ENCODE measurements around the gene FAM25G. TPM values are rescaled to one million over a fixed set of nuclear protein-coding genes. Genes with fewer than 3 reads are reported as not detected.

The FAM25G gene
- polyA plus RNA-seq, 3 donors: not detected

DNA sequence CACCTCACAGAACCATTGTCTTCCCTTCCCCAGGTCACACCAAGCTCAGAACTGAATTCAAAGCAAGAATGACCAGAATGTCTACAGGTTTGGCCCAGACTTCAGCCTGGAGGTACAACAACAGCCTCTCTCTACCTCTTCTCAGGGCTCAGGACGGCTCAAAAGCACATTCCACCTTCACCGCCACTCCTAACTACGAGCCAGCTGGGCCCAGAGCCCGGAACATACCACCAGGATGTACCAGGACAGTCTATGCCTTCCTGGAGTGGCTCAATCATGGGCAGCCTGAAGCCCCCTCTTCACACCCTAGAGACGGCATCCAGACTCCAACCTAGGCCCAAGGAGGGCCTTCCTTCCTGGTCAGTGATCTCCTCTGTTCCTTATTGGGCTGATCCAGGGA lies 49.1 kb downstream of the FAM25G start:
- Mint-ChIP-seq H3K27me3 (ENCODE audit: low read depth in 3 of 3) (peaks cover 0 to 7% (median 3%) of the 10 kb centered on the region in 3 donors), H3K4me1 (no peaks in the 10 kb centered on the region), H3K36me3 (no peaks in the 10 kb centered on the region), H3K4me3 (no peak overlapping the region), H3K9me3 (peaks cover 4 to 21% (median 14%) of the 10 kb centered on the region in 7 donors), H3K27ac (no peak overlapping the region)
- no peak overlapping the region for H3K4me2 ChIP-seq (replicated peaks; ENCODE audit: extremely low read depth, low read length, poor library complexity, severe bottlenecking)
- TF ChIP-seq, protein P1, sequence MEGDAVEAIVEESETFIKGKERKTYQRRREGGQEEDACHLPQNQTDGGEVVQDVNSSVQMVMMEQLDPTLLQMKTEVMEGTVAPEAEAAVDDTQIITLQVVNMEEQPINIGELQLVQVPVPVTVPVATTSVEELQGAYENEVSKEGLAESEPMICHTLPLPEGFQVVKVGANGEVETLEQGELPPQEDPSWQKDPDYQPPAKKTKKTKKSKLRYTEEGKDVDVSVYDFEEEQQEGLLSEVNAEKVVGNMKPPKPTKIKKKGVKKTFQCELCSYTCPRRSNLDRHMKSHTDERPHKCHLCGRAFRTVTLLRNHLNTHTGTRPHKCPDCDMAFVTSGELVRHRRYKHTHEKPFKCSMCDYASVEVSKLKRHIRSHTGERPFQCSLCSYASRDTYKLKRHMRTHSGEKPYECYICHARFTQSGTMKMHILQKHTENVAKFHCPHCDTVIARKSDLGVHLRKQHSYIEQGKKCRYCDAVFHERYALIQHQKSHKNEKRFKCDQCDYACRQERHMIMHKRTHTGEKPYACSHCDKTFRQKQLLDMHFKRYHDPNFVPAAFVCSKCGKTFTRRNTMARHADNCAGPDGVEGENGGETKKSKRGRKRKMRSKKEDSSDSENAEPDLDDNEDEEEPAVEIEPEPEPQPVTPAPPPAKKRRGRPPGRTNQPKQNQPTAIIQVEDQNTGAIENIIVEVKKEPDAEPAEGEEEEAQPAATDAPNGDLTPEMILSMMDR (IDR thresholded peaks at IDR 0.05): no peak
- DNase-seq: no peak
- intact Hi-C loops (cut with micrococcal nuclease): no loop called here
- no peaks in the 10 kb centered on the region for H3K79me2 ChIP-seq (ENCODE audit: insufficient read depth, low read length)
- H3K27ac ChIP-seq (ENCODE audit: low read depth in 1 of 2, low read length in 2 of 2): no peak overlapping the region
- no peaks in the 10 kb centered on the region for H4K20me1 ChIP-seq (ENCODE audit: insufficient read depth, low read length)
- H3K9me3 ChIP-seq (replicated peaks in 1 of 2; ENCODE audit: control insufficient read depth in 1 of 2, insufficient read depth in 1 of 2, low read length in 2 of 2): peaks cover 12 to 20% of the 10 kb centered on the region in 2 donors
- no peak overlapping the region for H3K4me3 ChIP-seq (replicated peaks in 1 of 3; ENCODE audit: low read depth in 2 of 3, low read length in 3 of 3)
- no peak overlapping the region for H3K9ac ChIP-seq (ENCODE audit: insufficient read depth, low read length, poor library complexity, severe bottlenecking)
- H3K27me3 ChIP-seq (ENCODE audit: control insufficient read depth in 2 of 2, insufficient read depth in 2 of 2, low read length in 2 of 2): no peaks in the 10 kb centered on the region
- H3K36me3 ChIP-seq (replicated peaks in 1 of 2; ENCODE audit: control insufficient read depth in 1 of 2, insufficient read depth in 2 of 2, low read length in 2 of 2): no peaks in the 10 kb centered on the region
- no peaks in the 10 kb centered on the region for H3K4me1 ChIP-seq (ENCODE audit: control insufficient read depth in 1 of 2, insufficient read depth in 2 of 2, low read length in 2 of 2)
- H2AFZ ChIP-seq (ENCODE audit: insufficient read depth, low read depth, low read length, poor library complexity, severe bottlenecking): no peak overlapping the region
- 89% methylated on average over 5 of the region's 5 CpGs for WGBS (ENCODE audit: insufficient coverage)

- Histone ChIP-seq H3K79me2 (ENCODE audit: insufficient read depth, low read length) (no peaks in the 10 kb centered on the region), H3K9ac (ENCODE audit: insufficient read depth, low read length, poor library complexity, severe bottlenecking) (no peak overlapping the region), H3K27me3 (ENCODE audit: control insufficient read depth in 2 of 2, insufficient read depth in 2 of 2, low read length in 2 of 2) (no peaks in the 10 kb centered on the region), H3K4me1 (ENCODE audit: control insufficient read depth in 1 of 2, insufficient read depth in 2 of 2, low read length in 2 of 2) (no peaks in the 10 kb centered on the region), H2AFZ (ENCODE audit: insufficient read depth, low read depth, low read length, poor library complexity, severe bottlenecking) (no peak overlapping the region), H3K27ac (ENCODE audit: low read depth in 1 of 2, low read length in 2 of 2) (no peak overlapping the region), H3K4me2 (replicated peaks; ENCODE audit: extremely low read depth, low read length, poor library complexity, severe bottlenecking) (no peak overlapping the region), H4K20me1 (ENCODE audit: insufficient read depth, low read length) (no peaks in the 10 kb centered on the region), H3K9me3 (replicated peaks in 1 of 2; ENCODE audit: control insufficient read depth in 1 of 2, insufficient read depth in 1 of 2, low read length in 2 of 2) (peaks cover 8 to 20% of the 10 kb centered on the region in 2 donors), H3K4me3 (replicated peaks in 1 of 3; ENCODE audit: low read depth in 2 of 3, low read length in 3 of 3) (no peak overlapping the region), H3K36me3 (replicated peaks in 1 of 2; ENCODE audit: control insufficient read depth in 1 of 2, insufficient read depth in 2 of 2, low read length in 2 of 2) (no peaks in the 10 kb centered on the region)
- no peak for DNase-seq
- intact Hi-C loops (cut with micrococcal nuclease): no loop called here
- 72% methylated on average over 4 of the region's 4 CpGs for WGBS (ENCODE audit: insufficient coverage)
- H3K36me3 Mint-ChIP-seq: no peaks in the 10 kb centered on the region
- no peak overlapping the region for H3K27ac Mint-ChIP-seq
- TF ChIP-seq, protein P1 (IDR thresholded peaks at IDR 0.05): no peak
- peaks cover 0 to 7% (median 3%) of the 10 kb centered on the region in 3 donors for H3K27me3 Mint-ChIP-seq (ENCODE audit: low read depth in 3 of 3)
- no peaks in the 10 kb centered on the region for H3K4me1 Mint-ChIP-seq
- no peak overlapping the region for H3K4me3 Mint-ChIP-seq
- H3K9me3 Mint-ChIP-seq: peaks cover 4 to 21% (median 14%) of the 10 kb centered on the region in 7 donors
Measured at GRCh38 chr10:47441938-47442337, 49.6 kb downstream of the FAM25G start.
